ENCODE measurements around the gene NUDT8.
A peak's percentile ranks its signal among the peaks of the same experiment; 100 is the strongest.
"Not testable (repeated sequence)": the region's sequence is repeated elsewhere in the genome, so short reads cannot be mapped to it uniquely, and the experiment has no call there.

Gene NUDT8

GRCh38 chr11:67659651-67660165, 30.0 kb upstream of the NUDT8 start:
- not testable (repeated sequence) for DNase-seq

- DNase-seq = no peak
Observed at GRCh38 chr11:67657300-67657699, 27.6 kb upstream of the NUDT8 start.

GRCh38 chr11:67656278-67656922, 26.7 kb upstream of the NUDT8 start:
- DNase-seq = no peak

- DNase-seq = no peak
Observed at GRCh38 chr11:67654225-67654624, 24.5 kb upstream of the NUDT8 start.

GRCh38 chr11:67652965-67653845, 23.5 kb upstream of the NUDT8 start:
- DNase-seq = no peak

GRCh38 chr11:67651976-67652781, 22.4 kb upstream of the NUDT8 start:
- no peak for DNase-seq

- no peak for DNase-seq
Observed at GRCh38 chr11:67649634-67650510, 20.1 kb upstream of the NUDT8 start.

GRCh38 chr11:67648796-67649613, 19.3 kb upstream of the NUDT8 start:
- DNase-seq = no peak

- peak; percentile 71 for DNase-seq
Observed at GRCh38 chr11:67648140-67648795, 18.5 kb upstream of the NUDT8 start.

GRCh38 chr11:67647471-67647870, 17.7 kb upstream of the NUDT8 start:
- no peak for DNase-seq

GRCh38 chr11:67646535-67647336, 17.0 kb upstream of the NUDT8 start:
- DNase-seq = no peak

- DNase-seq = no peak
Observed at GRCh38 chr11:67645521-67646461, 16.1 kb upstream of the NUDT8 start.

GRCh38 chr11:67644472-67645418, 15.0 kb upstream of the NUDT8 start:
- DNase-seq = no peak

- DNase-seq = no peak
Observed at GRCh38 chr11:67644042-67644441, 14.3 kb upstream of the NUDT8 start.

- no peak for DNase-seq
Observed at GRCh38 chr11:67642173-67643120, 12.7 kb upstream of the NUDT8 start.
